ENCODE results near the gene SPRR5.

Gene SPRR5

DNA sequence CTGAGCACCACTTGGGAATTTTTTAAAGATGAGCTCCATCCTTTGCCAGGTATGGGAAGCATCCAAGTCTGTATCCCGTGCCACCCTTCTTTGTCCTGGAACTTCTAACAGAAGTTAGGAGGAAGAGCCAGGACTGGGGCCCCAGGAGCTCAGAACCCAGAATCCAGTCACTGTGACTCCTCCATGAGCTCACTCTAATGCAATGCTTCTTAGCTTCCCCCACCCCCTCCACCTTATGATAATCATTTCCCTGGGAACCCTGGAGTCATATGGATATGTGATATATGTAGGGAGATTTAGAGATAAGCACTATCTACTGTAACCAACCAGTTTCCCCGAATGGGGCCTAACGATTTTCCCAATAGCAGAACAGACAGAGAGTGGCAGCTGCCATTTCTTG, 758 bp upstream of the SPRR5 start:
- DNase-seq (ENCODE audit: low spot score) = no peak

GRCh38 chr1:152951711-152952110, 4.7 kb downstream of the SPRR5 start:
- no peak for DNase-seq (ENCODE audit: low spot score)

DNA sequence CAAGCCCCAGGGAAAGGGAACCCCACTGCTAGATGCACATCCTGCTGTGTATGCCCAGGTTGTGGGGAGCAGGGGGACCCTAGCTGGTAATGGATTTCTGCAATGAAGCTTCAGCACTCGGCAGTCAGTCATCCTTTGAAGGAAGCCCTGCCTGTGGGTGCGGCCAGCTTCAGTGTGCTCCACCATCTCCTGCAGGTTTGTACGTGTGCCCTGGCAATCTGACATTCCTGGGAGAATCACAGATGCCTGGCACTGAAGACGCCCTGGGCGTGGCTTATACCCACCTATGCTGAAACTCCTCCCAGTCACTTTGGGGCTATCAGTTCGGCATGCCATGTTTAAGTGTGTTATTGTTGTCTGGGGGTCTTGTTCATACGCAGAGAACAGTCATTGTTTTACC, 6.8 kb downstream of the SPRR5 start:
- DNase-seq (ENCODE audit: low spot score) = no peak

GRCh38 chr1:152954436-152954835, 7.4 kb downstream of the SPRR5 start:
- DNase-seq (ENCODE audit: low spot score) = no peak

DNA sequence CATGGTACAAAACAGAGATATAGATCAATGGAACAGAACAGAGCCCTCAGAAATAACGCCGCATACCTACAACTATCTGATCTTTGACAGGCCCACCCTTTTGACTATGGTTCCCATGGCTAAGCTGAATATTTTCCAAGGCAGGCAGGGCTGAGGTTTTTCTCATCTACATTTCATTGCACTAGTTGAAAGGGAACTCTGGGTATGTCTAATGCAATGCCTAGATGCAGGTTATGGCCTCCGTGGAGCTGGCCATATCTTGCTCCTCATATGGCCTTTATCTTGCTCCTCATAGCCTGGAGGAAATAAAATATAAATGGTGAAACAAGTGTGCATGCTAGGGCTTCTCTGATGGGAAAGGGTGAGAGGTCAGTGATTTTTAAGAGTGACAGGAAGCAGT, 10.6 kb downstream of the SPRR5 start:
- DNase-seq (ENCODE audit: low spot score) = no peak

DNA sequence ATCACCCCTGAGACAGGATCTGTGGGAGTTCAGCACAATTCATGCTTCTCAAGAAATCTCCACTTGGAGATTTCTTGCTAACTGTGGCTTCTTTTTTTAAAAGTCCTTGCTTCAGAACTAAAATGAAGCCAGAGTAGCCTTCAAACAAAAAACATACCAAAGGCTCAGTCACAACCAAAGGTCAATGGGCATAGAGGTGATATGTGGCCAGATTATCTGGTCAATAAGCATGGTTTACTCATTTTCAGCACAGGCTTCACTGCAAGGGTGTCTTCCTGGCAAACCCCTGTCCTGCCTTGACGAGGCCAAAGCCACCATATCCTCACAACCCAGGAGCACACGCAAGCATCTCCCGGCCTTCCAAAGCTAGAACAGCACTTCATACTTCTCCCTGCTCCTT, 12.3 kb downstream of the SPRR5 start:
- DNase-seq (ENCODE audit: low spot score) = no peak

DNA sequence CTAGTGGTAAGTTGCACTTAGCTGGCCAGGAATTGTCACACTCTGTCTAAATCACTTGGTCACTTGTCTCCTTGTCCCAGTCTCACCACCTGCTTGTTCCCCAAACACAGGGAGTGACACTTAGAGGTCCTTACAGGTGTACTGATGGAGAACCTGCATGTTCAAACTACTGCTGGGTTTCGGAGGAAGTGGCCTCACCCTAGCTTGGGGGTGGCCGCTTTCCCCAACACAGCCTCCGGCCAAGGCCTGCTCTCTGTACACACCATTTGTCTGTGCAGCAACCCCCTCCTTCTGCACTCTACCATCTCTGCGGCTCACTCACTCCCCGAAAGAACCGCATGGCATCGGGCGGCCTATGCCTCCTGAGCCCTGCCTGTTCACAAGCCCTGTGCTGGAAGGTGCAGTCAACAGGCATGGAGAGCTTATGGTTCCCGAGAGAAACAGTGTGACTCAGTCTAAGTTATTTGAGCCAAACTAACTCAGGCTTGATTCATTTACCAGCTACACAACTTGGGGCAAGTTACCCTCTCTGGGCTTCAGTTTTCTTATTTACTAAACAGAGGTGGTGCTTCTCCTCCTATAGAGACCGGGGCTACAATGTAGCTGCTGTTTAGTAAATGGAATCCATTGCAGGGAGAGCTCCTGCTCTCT, 12.9 kb downstream of the SPRR5 start:
- no peak for DNase-seq (ENCODE audit: low spot score)

DNA sequence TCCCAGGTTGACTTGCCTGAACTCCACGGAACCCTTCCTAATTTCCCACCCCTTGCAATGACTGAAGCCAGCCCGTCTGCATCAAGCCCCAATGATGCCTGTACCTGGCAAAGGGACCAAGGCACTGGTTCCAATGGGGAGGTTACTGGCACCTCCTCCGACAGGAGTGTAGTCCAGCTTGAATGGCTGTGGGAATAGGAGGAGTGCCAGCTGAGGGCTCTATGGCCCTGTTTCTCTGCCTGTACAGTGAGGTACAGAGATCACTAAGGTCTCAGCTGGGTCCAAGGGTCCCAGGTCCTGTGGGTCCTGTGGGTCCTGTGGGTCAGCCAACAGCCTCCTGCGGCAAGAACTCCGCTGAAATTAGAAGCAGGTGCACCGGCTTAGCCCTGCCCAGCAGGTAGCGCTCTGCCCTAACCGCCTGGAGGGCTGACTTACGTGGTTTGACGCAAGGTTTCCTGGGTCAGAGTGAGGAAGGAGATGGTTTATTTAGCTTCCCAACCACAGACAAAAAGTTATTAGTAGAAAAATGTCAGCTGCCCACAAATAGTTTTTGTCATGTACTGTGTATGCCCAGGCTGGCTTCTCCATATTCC, 13.5 kb downstream of the SPRR5 start:
- DNase-seq (ENCODE audit: low spot score) = no peak

DNA sequence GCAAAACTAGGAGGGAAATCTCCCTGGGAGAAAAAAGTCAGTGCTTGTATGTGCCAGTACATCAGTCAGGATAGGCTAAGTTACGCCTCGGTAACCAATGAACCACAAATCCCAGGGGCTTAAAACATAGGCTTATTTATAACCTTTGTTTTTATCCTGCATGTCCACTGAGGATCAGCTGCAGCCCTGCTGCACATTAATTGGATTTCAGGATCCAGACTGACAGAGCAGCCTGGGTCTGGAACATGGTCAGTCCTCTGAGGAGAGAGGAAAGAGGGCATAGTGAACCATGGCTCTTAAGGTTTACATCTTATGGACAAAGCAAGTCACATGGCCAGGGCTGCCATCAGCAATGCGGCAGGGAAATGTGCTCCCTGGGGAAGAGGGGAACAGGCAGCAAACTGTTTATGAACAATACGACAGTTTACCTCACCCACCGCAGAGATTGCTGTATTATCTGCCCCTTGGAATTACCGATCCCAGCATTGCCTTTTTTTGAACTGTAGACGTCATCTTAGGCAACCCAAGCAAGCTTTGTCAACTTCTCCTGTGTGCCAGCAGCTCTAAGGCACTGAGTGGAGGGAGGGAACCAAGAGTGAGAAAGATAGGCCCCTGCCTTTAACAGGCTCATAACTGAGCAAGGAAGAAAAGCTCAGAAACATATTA, 14.4 kb downstream of the SPRR5 start:
- DNase-seq (ENCODE audit: low spot score) = no peak

DNA sequence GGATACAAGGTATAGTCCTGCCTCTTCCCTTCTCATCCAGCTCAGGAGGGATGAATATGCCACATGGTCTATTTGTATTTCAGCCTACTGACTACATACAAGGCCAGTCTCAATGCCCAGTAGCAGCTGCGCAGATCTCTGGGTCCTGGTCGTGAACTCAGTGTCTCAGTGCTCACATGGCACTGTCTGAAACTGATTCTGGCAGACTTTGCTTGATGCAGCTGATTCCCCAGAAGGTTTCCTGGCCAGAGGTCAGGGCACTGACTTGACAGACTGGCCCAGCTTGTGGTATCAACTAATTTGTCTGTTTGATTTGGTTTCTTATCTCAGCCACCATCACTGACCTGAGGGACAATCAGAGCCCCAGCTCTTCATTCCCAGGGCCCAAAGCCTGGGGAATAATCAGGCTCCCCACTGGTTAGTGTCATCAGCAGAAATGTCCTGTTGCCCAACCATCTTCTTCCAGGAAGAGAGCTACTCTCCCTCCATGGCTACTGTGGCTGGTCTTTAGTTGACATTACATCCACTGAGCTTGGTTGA, 15.9 kb downstream of the SPRR5 start:
- DNase-seq (ENCODE audit: low spot score) = no peak

- no peak for DNase-seq (ENCODE audit: low spot score)
Observed at GRCh38 chr1:152964536-152964935, 17.5 kb downstream of the SPRR5 start.

GRCh38 chr1:152965853-152966252, 18.8 kb downstream of the SPRR5 start:
- no peak for DNase-seq (ENCODE audit: low spot score)

DNA sequence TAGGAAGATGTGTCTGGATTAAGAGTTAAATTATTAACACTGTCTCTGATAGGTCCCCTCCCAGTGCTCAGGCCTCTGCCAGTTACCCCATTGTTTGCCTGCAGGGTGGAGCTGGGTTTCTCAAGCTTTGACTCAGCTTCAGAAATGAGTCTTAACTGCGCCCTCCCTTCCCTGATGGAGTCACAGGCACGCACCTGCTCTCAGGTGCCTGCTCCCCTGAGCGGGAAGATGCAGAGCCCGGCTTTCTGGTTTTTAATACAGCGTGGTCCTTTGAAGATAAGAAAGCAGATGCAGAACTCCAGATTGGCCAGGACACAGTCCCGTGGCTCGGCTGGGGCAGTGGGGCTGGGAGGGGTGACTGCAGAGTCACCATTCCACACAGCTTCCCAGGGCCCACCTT, 20.2 kb downstream of the SPRR5 start:
- no peak for DNase-seq (ENCODE audit: low spot score)

- no peak for DNase-seq (ENCODE audit: low spot score)
Observed at GRCh38 chr1:152968248-152968647, 21.2 kb downstream of the SPRR5 start.

DNA sequence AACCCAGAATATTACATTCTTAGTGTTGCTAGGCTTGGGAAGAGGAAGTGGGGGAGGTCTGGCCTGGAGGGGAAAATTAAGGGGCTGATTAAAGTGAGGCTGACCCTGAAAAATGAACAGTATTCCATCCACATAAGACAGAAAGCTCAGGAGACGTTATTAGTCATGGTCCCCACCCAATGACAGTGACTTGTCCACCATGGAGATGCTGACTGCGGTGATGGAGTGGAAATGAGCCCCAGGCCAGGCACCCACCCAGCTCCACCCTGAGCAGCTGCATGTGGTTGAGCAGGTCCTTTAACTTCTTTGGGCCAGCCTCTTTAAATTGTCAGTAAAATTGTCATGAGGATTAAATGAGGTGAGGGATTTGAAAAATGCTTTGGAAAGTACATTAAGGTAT, 22.0 kb downstream of the SPRR5 start:
- DNase-seq (ENCODE audit: low spot score) = no peak

DNA sequence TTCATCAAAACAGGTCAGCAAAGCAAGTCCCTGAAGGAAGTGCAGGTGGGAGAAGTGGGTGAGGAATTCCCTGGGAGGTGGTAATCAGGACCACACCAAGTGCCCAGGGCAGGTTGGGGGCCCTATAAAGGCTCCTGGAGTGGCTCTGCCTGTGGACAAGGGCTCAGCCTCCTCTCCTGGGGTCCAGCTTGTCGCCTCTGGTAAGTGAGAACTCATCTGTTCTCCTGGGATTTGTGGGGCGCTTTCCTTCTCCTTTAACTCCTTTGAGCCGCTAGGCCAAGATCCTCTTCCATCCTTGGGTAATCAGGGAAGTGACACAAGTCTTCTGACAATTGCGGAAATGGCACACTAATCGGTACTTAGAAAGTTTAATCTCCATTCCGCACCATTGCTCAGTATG, 23.5 kb downstream of the SPRR5 start, which contains the start of gene SPRR4:
Gene SPRR4, plus strand, starts transcription at position 154 of the 400 bp plus-strand sequence. CDS start 1,243 bp downstream, outside the sequence.
- no peak for DNase-seq (ENCODE audit: low spot score)

GRCh38 chr1:152972196-152972886, 25.3 kb downstream of the SPRR5 start:
- no peak for DNase-seq (ENCODE audit: low spot score)

DNA sequence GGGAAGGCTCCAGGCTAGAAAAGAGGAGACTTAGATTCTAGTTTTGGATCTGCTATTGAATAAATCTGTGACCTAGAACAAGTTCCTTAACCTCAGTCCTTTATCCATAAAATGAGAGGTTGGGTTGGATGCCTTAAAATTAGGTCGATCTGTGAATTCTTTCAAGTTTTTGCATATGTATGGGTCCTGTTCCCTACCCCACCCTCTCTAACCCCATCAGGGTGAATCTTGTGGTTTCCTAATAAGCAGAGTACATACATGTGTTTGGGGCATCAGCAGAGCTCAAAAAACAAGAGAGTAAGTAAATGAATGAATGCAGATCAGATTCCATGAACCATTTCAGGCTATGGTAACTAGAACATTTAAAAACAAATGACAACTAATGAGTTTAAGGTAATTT, 29.7 kb downstream of the SPRR5 start:
- DNase-seq (ENCODE audit: low spot score) = no peak

GRCh38 chr1:152977614-152978013, 30.6 kb downstream of the SPRR5 start:
- no peak for DNase-seq (ENCODE audit: low spot score)

DNA sequence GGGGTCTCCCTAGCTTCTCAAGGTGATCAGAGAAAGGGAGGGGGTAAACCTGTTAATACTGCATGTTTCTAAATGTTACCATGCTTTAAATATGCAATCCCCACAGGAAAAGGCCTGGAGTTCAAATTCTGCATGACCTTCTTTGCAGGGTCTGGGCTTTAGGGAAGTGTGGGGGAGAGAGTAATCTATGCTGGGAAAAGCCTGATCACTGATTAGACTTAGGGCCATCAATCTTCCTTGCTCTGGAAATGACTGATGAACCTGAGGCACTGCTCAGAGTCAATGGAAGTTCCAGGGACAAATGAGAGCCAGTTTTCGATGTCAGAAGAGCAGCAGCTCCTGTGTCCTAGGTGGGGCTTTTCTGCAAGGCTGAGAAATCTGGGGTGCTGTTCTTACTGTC, 33.7 kb downstream of the SPRR5 start:
- DNase-seq (ENCODE audit: low spot score) = no peak

- no peak for DNase-seq (ENCODE audit: low spot score)
Observed at GRCh38 chr1:152981146-152981871, 34.3 kb downstream of the SPRR5 start.

- no peak for DNase-seq (ENCODE audit: low spot score)
Observed at GRCh38 chr1:152982076-152982475, 35.1 kb downstream of the SPRR5 start.
